NCI-H2171 (cell line): ENCODE data around the gene UBTF.

Experiments used
- DNase-seq: peaks from one replicate; lab custom pipeline; 2025; lab: John Stamatoyannopoulos, UW

UBTF gene

GRCh38 chr17:44197107-44197506 is 22.4 kb downstream of the UBTF start:
- no peak for DNase-seq

GRCh38 chr17:44193326-44194084 is 26.0 kb downstream of the UBTF start:
- no peak for DNase-seq

GRCh38 chr17:44192750-44193149 is 26.7 kb downstream of the UBTF start:
- no peak for DNase-seq

- DNase-seq = no peak
Observed at GRCh38 chr17:44191941-44192496, 27.5 kb downstream of the UBTF start.

GRCh38 chr17:44191369-44191768 is 28.1 kb downstream of the UBTF start:
- DNase-seq = no peak

GRCh38 chr17:44190481-44190880 is 29.0 kb downstream of the UBTF start:
- DNase-seq = no peak

- DNase-seq = no peak
Observed at GRCh38 chr17:44188576-44189403, 30.7 kb downstream of the UBTF start.

- peak; percentile 56 for DNase-seq
Observed at GRCh38 chr17:44187131-44187899, 32.2 kb downstream of the UBTF start.

- peak; percentile 99 for DNase-seq
Observed at GRCh38 chr17:44186307-44187130, 33.0 kb downstream of the UBTF start, which contains the start of gene TMUB2. TSS of gene TMUB2 (plus strand) at chr17:44186972. CDS start at chr17:44187709, 737 bp downstream.

- no peak for DNase-seq
Observed at GRCh38 chr17:44184212-44184810, 35.2 kb downstream of the UBTF start.

- DNase-seq = no peak
Observed at GRCh38 chr17:44183024-44183423, 36.5 kb downstream of the UBTF start.

GRCh38 chr17:44178133-44178532 is 41.3 kb downstream of the UBTF start:
- no peak for DNase-seq

GRCh38 chr17:44177640-44178039 is 41.8 kb downstream of the UBTF start:
- DNase-seq = no peak

GRCh38 chr17:44176671-44177501 is 42.6 kb downstream of the UBTF start:
- DNase-seq = no peak

GRCh38 chr17:44176257-44176656 is 43.2 kb downstream of the UBTF start:
- no peak for DNase-seq

- DNase-seq = no peak
Observed at GRCh38 chr17:44174427-44174826, 45.0 kb downstream of the UBTF start.

GRCh38 chr17:44171931-44172455 is 47.5 kb downstream of the UBTF start:
- DNase-seq = no peak

GRCh38 chr17:44170499-44171201 is 48.8 kb downstream of the UBTF start, which contains the start of gene ASB16:
TSS of gene ASB16 (plus strand) at chr17:44170704. CDS start at chr17:44170790, 86 bp downstream.
- no peak for DNase-seq

GRCh38 chr17:44170135-44170498 is 49.4 kb downstream of the UBTF start:
- no peak for DNase-seq
